ENCODE results near the gene TMEM191C.
"Not testable (repeated sequence)": the region's sequence is repeated elsewhere in the genome, so short reads cannot be mapped to it uniquely, and the experiment has no call there.

The TMEM191C gene

DNA sequence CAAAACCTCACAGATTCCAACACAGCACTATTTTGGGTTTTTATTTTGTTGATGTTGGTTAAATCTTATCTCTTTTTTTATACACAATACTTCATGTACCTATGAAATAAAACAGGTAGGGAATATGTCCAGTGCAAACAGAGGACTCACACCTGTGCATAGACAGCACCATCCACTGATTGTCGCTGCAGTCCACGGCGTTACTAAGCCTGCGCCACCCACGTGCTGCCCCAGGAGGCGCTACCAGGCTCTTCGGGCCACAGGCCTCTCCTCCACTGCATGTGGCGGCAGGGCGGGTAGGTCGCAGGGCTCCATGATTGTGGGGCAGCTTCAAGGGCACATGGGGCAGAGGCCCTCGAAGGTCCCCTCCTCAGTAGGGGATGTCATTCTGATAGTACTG lies 5.8 kb downstream of the TMEM191C start:
- DNase-seq (ENCODE audit: low read depth, low spot score) = not testable (repeated sequence)

GRCh38 chr22:21473664-21474063 lies 6.5 kb downstream of the TMEM191C start:
- DNase-seq (ENCODE audit: low read depth, low spot score) = not testable (repeated sequence)

GRCh38 chr22:21484039-21484438 lies 16.9 kb downstream of the TMEM191C start:
- not testable (repeated sequence) for DNase-seq (ENCODE audit: low read depth, low spot score)

DNA sequence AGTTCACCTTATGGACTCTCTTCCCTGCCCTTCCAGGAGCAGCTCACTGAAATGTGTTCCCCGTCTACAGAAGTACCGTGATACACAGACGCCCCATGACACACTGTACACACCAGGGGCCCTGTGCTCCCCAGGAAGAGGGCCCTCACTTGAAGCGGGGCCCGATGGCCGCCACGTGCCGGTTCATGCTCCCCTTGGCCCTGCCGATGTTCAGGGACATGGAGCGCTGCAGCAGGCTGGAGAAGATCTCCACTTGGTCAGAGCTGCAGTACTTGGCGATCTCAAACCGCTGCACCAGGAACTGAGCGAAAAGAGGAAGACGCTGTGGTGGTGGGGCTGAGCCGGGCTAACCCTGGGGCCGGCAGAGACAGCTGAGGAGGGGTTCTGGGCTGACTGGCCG lies 20.5 kb downstream of the TMEM191C start:
- DNase-seq (ENCODE audit: low read depth, low spot score) = not testable (repeated sequence)

- DNase-seq (ENCODE audit: low read depth, low spot score) = not testable (repeated sequence)
These were observed 22.0 kb downstream of the TMEM191C start for GRCh38 chr22:21489149-21489680.

GRCh38 chr22:21490556-21490955 lies 23.4 kb downstream of the TMEM191C start:
- DNase-seq (ENCODE audit: low read depth, low spot score) = not testable (repeated sequence)

- not testable (repeated sequence) for DNase-seq (ENCODE audit: low read depth, low spot score)
These were observed 25.1 kb downstream of the TMEM191C start for GRCh38 chr22:21492271-21492670.

GRCh38 chr22:21493789-21494782 lies 26.9 kb downstream of the TMEM191C start:
- not testable (repeated sequence) for DNase-seq (ENCODE audit: low read depth, low spot score)

- DNase-seq (ENCODE audit: low read depth, low spot score) = not testable (repeated sequence)
These were observed 30.8 kb downstream of the TMEM191C start for GRCh38 chr22:21497984-21498383.

DNA sequence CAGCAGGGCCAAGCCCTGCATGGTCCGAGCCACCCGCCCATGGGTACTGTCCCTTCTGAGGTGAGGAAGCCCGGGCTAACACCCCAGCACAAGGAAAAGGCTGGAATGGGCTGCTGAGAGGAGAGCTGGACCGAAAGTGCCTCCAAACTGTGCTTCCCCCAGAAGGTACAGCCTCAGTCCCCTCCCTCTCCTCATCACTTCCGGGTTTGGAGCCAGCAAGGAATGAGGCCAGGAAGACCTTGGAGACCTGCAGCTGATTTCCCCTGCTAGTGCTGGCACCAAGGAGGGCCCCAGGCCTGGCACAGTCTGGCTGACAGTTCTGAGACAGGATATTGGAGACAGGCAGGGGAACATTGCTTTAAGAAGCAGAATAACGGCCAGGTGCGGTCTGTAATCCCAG lies 31.3 kb downstream of the TMEM191C start:
- not testable (repeated sequence) for DNase-seq (ENCODE audit: low read depth, low spot score)

DNA sequence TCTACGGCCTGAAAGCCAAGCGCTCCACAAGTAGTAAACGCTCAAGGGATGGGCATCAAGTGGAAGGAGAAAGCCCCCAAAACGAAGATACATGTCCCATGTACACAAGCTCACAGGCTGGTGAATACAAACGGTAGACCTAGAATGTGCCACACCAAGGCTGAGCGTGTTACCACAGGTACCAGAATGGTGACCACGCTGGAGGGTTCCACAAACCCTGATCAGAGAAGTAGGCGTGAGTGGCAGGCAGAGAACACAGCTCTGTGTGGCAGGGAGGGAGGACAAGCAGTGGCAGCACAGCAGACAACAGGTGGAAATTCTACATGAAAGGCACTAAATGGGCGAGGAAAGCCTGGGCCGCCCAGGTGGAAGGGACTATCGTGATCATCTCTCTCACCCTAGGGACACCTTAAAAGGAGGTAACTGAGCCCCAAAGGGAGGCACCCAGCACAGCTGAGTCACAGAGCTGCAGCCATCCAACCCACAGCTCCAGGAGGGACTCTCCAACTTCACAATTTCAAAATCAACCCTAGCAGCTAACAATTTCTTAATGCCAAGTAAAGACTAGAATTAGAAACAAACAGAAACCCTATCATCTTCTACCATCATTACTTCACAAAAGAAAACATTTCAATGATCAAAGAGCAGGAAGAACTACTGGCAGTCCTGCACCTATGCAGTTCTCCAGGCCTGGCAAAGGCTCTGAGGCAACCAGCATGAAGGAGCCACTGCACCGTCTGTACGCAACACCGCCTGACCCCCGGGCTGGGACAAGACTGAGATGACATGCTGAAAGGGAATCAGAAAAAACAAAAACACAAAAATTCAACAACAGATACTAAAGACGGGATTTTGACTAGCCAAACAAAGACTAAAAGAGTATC lies 32.7 kb downstream of the TMEM191C start:
- not testable (repeated sequence) for DNase-seq (ENCODE audit: low read depth, low spot score)

GRCh38 chr22:21510397-21510796 lies 43.2 kb downstream of the TMEM191C start:
- DNase-seq (ENCODE audit: low read depth, low spot score) = not testable (repeated sequence)

GRCh38 chr22:21512022-21512421 lies 44.8 kb downstream of the TMEM191C start:
- DNase-seq (ENCODE audit: low read depth, low spot score) = not testable (repeated sequence)

- DNase-seq (ENCODE audit: low read depth, low spot score) = not testable (repeated sequence)
These were observed 46.9 kb downstream of the TMEM191C start for GRCh38 chr22:21514117-21514516.

- not testable (repeated sequence) for DNase-seq (ENCODE audit: low read depth, low spot score)
These were observed 48.0 kb downstream of the TMEM191C start for GRCh38 chr22:21515234-21515633.

DNA sequence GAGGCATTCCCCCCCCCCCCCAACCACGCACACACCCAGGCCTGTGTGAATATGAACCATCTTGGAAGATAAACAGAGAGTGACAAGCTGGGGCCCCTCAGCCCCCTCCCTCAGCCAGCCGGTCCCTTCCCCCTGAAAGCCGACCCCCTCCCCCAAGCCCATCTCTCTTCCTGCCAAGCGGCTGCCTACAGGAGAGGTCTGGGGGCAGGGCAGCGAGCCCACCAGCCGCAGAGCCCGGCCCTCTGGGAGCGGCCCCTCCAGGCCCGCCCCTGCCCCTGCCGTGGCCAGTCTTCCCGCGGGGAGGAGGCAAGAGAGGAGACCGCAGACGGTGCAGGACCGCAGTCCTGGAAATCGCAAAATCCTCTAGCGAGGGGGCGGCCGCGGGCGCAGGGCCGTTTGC lies 49.3 kb downstream of the TMEM191C start:
- DNase-seq (ENCODE audit: low read depth, low spot score) = not testable (repeated sequence)

DNA sequence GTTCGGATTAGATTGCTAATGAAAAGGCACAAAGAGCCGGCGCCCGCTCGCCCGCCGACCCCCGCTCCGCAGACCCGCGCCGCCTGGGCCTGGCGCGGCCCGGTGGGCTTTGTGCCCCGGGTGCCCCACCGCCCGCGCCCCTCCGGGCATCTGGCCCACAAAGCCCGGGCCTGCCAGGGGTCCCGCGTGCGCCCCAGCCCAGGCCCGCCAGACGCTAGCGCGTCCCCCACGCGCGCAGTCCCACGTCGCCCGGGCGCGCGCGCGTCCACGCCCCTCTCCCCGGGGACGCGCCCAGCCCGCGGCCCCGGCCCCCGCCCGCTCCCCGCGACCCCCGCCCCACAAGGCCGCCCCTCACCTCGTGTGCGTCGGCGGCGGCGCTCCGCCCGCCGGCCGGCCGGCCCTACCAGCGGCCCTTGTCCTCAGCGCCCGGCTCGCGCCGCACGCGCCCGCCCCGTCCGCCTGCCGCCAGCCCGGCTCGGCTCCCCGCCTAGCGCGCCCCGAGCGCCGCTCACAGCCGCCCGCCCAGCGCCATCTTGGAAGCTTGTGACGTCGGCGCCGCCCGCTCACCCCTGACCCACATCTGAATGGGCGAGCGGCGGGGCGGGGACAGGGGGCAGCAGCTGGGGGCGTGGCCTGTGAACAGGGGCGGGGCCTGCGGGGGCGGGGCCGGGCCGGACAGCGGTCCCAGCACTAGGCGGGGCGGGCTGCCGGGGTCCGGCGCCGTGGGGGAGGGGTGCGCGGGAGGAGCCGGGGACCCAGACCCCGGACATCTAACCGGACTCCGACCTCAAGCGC lies 50.0 kb downstream of the TMEM191C start:
- not testable (repeated sequence) for DNase-seq (ENCODE audit: low read depth, low spot score)
